HG03097 (cell line): ENCODE data around the gene CLBA1.

Experiments
- ATAC-seq: cut with Tn5 transposase; IDR thresholded peaks from one replicate; pipeline ENCODE4 v1.9.1; 2021; ENCODE audit not compliant: unreplicated experiment, low FRiP score

Gene CLBA1

DNA sequence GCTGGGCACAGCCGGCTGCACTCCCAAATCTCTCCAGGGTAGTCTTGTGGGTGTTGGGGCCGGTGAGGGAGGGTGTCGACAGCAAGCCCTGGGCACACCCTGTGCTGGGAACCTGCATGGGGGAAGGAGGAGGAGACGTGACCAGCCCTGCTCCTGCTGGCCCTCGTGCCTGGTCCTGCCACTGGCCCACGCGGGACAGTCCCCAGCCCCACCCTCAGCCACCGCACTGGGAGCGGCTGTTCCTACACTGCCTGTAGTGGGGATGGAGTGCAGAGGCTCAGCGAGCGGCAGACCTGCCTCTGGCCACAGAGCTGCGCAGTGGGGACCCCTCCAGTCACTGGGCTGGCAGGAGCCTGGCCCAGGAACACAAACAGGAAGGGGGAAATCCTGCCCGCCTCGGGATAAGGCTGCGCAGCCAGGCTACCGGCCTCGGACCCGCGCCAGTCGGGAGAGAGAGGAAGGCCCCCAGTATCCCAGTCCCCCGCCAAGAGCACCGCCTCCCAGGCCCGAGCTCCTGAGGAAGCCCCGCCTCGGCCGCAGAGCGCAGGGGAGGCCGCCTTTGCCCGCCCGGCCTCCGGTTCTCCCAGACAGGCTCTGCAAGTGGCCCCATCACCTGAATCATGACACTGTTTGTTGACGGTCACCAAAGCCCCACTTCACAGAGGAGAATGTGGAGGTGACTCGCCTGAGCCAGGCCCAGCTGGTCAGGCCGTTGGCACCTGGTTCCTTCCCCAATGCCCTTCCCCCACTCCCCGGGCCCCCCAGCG, 18.0 kb upstream of the CLBA1 start:
- no peak for ATAC-seq

DNA sequence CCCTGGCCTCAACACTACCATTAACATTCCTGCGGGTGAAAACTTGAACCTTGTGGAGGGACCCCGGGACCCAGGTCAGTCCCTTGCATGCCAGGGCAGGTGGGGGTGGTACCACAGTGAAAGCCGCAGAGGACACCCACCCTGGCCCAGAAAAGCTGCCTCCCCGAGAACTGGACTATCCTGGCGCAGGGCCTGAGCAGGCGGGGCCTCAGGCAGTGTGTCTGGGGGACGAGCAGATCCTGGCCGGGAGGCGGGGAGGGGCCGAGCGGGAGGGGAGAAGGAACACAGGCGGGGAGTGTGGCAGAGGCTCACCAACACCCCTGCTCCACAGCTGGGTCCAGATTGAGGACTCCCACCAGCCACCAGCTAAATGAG, 17.4 kb upstream of the CLBA1 start:
- no peak for ATAC-seq

DNA sequence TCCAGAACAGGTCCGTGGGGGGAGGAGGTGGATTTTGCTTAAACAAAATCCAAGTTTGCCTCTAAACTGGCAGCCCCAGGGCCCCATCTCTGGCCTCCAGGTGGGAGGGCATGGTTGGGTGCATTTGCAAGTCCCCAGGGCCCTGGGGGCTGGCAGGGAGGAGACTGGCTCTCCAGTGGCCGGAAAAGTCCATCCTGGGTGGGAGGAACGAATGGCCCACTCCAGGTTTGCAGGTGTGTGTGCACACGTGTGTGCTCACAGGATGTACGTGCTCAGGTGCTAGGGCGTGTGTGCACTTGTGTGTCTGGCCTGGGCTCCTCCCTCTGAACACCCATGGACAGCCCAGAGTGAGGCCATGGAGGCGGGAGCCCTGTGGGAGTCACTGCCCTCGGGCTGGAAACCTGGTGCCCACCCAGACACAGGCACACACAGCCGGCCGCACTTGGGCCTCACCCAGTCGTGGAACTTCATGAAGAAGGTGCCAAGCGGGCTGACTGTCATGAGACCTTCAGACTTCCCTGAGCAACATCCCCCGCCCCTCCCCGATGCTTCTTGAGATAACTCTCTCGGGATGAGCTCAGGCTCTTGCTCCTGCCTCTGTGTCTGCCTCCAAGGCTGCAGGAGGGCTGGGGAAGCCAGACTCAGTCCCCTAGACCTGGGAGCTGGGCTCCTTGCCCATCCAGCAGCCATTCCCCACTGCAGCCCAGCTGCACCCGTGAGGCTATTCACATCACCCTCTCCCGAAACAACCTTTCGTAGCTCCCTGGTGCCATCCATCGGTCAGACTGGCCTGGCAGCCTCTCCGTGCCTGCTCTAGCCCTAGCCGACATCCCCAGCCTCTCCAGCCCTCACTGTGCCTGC, 16.8 kb upstream of the CLBA1 start:
- ATAC-seq = no peak

DNA sequence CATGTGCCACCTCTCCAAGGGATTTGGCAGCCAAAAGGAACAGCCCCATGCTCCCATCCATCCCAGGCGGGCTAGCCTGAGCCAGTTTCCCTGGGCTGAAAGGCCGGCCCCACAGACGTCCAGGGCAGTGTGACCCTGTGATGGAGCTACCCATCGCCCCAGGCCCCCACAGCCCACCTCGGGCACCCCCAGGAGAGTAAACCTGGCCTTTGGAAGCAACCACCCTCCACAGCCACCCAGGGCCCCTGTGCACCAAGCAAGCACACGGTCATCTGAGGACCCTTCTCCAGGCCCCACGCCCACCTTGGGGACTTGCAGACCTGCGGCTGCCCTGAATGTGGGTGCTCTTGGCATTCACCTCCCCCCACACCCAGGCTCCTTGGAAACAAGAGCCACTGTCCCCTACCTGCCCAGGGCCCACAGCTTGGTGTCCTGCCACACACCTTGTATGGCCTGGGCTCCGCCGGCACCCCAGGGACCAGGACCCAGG, 15.8 kb upstream of the CLBA1 start:
- ATAC-seq = no peak

DNA sequence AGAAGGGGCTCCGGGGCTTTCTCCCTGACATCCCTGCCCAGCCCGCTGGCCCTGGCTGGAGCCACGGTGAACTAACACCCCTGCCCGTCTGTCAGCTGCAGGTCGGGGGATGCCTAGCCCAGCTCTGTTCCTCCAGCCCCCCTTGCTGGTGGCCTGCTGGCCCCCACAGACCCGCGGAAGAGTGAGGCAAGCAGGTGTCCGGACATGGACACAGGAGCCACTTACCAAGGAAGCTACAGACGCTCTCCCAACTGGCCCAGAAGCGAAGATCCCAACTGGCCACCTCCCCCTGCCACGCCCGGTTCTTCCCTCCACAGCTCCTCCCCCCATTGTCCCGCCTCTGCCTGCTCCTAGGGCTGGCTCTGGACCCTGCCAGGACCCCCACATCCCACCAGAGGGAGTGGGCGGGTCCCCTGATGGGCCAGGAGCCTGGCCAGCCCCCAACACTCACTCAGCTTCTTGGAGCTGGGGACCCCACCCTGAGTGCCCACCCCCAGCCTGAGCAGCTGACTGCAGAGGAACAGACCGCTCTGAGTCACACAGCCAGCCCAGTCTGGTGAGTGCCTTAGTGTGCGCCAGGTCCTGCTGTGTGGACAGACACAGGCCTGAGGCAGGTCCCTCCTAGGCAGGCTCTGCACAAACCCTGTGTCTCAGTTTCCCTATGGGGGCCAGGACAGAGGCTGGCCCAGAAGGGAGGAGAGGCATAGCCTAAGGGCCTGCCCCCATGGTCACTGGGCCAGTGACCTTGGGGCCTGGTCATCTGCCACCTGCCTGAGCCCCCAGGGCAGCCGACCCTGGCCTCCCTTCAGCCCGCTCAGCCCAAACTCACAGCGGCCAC, 15.1 kb upstream of the CLBA1 start:
- no peak for ATAC-seq

DNA sequence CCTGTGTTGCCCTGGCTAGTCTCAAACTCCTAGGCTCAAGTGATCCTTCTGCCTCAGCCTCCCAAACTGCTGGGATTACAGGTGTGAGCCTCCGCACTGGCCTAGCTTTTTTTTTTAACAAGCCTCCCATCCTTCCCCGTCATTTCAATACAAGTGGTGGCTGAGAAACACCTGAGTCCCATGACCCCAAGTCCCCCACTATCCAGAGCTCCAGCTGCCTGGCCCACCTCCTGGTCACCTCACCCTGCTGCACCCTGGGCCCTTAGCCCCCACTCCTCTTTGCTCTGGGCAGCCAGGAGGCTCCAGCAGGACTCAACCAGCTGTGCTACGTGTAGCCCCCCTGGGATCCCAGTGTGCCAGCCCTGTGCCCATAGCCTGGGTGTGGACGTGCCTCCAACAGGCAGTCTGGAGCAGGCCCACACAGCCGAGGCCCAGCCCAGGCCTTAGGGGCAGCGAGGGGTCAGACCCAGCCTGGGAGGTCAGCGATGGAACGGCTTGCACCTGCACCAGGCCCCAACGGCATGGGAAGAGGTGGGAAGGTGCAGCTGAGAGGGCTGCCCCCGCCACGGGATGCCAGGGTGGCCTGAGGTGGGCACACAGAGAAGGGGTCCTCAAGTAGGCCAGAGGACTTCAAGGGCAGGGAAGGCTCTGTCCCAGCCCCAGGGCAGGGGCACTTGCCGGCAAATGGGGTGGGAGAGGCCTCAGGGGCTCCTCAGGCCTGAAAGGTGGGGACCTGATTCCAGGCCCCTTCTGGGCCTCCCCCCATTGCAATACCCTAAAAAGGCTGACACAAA, 13.9 kb upstream of the CLBA1 start:
- ATAC-seq = no peak

DNA sequence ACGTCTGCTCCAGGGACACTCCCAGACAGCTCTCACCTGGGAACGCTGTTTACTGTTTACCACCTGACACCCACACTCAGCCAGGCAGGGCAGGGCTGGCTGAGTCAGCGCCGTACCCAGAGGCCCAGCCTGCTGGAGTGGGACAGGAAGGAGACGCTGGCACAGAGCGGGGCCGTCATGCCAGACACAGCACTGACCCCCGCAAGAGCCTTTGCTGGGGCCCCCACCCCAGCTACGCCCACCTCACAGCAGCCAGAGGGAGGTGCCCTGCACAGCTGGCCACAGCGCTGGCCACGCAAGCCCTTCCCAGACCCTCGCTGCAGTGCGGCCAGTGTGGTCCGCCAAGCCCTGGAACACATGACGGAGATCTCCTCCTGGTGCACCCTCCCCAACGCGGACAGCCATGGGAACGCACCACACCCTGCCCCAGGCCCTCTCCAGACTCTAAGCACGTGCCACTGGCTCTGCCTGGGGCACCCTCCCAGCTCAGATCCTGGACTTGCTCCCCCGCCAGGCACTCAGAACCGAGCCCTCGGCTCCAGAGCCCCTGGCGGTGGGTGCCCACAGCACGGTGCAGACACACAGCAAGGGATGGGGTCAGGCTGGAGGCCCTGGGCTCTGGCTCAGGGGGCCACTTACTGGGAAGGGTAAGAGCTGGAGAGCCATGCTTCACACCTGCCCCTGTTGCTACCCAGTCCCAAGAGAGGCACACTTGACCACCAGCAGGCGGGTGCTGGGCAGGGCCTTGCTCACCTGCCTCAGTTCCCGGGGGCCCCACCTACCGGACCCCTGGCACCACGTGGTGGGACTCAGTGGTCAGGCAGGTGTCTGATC, 13.1 kb upstream of the CLBA1 start:
- ATAC-seq = no peak

DNA sequence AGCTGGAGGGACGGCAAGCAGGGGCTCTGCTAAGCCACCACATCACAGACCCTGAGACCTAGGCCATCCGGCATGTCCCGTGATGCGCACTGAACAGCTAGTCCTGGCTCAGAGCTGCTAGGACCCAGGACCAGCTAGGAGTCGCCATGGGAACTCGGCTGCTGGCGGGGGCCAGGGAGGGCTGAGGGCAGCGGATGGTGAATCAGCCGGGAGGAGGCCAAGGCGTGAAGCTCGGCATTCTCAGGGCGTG, 12.5 kb upstream of the CLBA1 start:
- no peak for ATAC-seq

DNA sequence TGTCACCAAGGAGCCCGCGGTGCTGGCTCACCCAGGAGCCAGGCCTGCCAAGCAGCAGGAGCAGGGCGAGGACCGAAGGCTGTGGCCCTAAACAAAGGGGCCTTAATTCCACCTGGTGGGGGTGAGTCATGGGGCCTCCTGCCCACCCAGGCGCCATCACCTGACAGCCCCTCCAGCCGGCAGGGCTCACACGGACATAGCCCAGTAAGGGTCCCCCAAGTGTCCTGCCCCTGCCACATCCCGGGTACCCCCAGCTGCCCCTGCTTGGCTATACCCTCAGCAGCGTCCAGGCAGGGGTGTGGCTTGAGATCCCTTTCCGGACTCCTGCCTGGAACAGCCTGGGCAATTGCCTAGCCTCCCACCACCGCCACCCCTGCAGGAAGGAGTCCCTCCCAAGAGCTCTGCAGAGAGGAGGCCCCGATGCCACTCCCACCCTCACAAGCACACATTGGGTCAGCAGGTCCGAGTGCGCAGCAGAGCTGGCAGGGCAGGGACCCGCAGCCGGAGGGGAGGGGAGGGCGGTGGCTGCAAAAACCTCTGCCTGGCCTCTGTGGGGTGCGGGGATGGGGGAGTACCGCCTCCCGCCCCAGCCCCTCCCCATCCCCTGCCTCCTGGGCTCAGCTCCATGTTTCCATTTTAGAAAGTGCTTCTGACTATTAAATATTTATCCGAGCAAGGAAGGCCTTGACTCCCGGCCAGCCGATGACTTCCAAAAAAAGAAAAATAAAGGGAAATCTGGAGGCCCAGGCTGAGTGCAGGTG, 12.0 kb upstream of the CLBA1 start:
- no peak for ATAC-seq

DNA sequence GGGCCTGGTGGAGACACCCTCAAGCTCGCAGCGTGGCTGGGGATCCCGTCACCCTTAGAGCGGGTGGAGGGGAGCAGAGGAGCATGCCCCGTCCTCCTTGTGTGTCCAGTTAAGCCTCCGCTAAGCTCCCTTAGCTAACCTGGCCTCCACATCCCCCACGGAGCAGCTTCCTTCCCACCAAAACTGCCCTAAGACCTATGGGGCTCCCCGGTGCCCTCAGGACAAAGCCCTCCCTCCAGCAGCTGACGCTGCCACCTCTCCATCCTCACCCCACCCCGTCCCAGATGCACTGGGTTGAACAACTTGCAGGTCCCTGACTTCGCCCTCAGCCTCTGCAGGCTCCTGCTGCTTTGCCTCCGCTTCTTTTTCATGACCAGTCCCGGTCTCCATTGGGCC, 11.4 kb upstream of the CLBA1 start:
- ATAC-seq = no peak

DNA sequence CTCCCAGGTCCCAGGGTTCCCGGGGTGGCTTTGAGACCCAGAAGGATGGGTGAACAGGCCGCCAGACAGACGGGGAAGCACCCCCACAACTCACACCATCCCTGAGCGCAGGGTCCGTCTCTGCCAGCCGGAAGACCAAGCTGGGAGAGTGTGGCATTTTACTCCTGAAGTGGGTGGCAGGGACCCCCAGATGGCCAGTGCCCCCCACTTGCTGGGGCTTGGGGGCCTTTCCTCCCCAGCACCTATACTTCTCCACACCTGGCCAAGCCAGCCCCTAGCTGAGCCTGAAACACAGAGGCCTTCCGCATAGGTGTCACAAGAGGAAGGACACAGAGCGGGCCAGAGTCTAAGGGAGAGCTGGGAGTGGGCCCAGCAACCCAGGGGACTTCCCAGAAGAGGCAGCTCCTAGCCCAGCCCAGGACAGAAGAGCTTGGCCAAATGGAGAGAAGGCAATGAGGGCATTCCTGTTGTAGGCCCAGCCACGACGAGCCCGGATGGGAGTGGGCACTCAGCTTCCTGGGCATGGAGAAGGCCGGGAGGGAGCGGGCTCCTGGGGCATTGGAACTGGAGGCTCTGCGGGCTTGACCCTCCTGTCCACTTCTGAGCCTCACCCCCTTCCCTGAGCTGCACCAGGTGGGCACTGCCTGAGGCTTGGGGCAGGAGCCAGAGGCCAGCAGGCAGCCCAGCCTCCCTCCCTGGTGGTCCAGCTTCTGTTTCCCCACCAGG, 10.8 kb upstream of the CLBA1 start:
- ATAC-seq = no peak

DNA sequence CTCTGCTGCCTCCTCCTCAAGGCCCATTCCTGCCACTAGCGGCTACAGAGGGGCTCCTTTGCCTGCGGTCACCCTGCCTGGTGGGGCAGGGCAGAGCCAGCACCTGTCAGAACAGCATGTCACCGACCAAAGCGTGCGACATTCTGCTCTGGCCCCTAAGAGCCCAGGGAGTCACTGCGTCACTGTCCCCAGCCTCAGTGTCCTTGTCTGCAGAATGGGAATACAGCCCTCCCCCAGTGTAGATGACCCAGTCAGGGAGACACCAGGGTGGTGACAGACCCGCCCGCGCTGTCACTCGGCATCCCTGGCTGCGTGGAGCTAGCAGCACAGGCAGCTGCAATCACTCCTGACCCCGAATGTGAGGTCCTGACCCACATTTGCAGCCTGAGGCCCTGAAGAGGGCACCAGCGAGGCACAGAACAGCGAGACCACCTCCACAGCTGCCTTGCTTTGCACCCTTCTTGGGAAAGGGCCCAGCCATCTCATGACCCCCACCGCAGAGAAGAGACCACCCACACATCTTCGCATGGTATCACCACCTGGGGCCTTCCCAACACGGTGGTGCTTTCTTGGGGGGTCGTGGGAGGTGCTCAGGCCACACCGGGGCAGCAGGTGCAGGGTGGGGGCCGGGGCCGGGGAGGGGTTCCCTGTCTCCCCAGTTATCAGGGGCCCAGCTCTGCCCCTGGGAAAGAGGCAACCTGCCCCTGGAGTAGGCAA, 9.9 kb upstream of the CLBA1 start:
- no peak for ATAC-seq

DNA sequence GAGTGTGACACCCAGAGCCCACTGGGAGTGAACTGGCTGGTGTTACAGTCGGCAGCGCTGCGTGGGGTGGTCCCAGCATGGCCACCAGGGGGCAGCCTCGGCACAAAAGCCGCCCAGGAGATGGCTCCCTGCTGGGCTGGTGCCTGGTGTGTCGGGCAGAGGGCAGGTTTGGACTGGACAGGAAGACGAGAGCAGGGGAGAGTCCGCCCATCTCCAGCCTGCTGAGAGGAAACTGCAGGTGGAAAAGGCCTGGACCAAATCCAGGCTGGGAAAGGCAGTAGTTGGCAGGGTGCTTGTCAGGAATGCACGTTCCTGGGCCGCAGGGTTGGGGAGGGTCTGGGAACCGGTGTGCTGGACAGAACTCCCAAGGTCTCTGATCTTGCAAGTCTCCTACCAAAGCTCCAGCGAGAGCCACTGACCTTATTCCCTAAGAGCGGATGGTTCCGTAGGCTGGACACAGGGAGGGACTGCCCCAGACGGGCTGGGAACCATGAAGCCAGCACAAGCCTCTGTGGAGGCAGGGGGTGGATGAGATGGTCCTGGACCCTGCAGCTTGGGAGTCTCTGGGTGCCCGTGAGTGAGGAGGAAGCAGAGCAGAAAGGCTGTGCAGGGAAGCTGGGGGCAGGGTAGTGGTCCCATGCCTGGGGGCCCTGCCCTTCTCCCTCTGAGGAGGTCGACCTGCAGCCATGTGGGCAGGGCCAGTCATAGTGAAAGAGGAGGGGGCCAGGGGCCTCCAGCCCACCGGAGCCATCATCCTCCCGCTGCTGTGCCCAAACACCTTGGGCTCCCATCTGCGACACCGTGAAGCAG, 9.2 kb upstream of the CLBA1 start:
- ATAC-seq = no peak

DNA sequence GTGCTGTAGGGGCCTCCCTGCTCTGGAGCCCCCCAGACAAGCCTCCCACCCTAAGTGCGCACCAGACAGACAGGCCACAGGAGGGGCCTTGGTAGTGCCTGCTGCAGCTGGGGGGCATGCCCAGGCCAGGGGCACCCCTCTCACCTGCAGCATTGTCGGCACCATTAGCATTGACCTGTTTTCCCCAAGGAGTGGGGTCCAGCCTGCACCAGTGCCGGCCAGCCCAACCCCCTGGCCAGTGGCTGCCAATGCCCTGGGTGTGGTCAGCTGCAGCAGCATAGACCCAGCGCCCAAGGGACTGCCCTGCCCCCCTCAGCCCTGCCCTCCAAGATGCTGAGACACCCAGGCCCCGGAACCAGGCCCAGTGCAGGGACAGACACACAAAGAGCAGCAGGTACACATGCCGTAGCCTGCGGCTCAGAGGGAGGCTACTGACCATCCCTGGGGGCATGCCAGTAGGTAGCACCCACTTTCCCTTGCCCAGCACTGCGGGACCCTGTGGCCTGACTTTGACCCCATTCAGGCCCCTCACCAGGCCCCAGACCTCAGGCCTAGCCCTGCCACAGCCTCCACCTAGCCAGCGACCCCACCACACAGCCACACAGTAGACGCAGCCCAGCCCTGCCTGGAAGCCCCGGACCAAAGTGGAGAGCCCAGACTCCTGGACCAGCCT, 8.4 kb upstream of the CLBA1 start:
- ATAC-seq = no peak

DNA sequence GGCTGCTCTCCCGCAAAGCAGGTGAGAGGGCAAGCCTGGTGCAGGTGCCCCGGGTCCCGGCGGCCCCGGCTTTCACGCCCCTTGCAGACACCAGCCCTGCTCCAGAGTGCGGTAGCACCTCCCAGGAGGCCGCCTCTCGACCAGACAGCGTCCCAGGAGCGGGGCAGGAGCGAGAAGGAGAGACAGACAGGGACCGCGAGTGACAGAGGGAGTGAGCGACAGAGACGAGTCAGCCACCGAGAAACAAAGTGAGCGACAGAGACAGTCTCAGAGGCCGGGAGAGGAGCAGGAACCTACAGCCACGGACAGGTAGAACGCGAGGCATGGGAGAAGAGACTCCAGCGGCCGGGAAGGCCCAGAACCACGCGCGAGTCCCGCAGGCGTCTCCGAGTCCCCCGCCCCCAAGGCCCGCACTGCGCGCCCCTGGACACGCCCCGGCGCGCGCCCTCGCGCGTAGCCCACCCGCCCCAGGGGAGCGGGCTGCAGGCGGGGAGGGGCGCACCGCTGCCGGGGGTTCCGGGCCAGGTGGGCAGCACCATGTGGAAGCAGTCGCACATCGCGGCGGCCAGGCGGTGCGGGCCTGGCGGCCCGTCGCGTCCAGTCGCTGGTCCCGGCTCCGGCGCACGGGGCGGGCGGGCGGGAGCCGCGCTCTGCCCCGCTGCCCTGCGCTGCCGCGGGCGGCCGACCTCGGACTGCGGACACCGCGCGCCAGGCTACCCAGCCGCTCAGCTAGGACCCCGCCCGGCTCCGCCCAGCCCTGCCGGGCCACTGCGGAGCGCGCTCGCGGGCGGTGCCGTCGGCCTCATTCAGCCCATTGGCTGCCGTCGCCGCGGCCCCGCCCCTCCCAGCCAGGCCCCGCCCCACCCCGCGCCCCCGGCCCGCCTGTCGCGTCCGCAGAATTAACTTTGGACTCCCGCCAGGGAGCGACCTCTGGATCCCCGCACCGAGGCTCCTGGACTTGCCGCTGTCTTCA, 7.6 kb upstream of the CLBA1 start, which contains the start of gene AHNAK2:
TSS of gene AHNAK2 (minus strand) at position 694 of the 973 bp plus-strand sequence. CDS start at position 557, 137 bp downstream.
- ATAC-seq = no peak
